Measurements from ENCODE around the gene LRRC2. TPM values are rescaled to one million over a fixed set of nuclear protein-coding genes. Genes with fewer than 3 reads are reported as not detected.

Gene LRRC2
- total RNA-seq, 4 donors from 2014 or later, result 0.59 to 1.5 (median 0.60) TPM; not detected in 1

DNA sequence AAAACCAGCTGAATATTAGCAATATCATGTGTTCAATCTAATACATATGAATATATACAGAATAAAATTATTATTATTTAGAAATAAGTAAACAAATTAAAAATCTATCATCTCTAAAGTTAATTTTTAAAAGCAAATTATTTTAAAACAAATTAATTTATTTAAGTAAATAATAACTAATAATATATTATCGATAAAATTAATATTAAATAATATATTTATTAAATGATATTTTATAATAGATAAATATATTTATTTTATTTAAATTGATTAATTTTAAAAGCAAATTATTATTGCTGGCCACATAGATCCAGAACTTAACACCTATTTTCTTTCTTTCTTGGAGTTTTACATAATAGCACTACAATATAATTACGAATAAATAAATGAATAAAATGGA is 46.1 kb downstream of the LRRC2 start:
- WGBS, 2 donors, result 73 to 97% methylated on average over 2 of the region's 2 CpGs
- H3K4me1 ChIP-seq, result no peaks in the 10 kb centered on the region

DNA sequence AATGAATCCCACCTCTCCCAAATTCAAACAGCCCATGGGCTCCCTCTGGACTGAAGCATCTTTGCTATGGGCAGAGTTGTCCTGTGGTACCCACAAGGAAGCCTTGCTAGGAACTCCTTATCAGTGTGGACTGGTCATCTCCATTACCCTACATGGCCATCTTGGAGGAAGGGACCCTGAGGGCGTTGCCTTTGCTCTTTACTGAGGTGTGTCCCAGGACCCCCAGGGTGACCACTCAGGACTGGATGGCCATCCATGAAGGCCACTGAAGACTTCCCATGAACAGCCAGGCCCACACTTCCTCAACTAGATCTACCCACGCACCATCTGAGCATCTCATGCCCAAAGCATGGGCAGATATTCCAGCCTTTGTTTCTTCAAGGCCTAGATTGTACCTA is 48.3 kb downstream of the LRRC2 start:
- Histone ChIP-seq H3K27ac (no peak overlapping the region), H3K4me3 (no peak overlapping the region), H3K36me3 (no peaks in the 10 kb centered on the region), H3K9me3 (no peaks in the 10 kb centered on the region), H3K27me3 (no peaks in the 10 kb centered on the region), H3K4me1 (no peaks in the 10 kb centered on the region)
- DNase-seq (ENCODE audit: low spot score in 2 of 2), result no peak
- WGBS, 2 donors, result 81 to 88% methylated on average over 2 of the region's 2 CpGs
- TF ChIP-seq POLR2A (IDR thresholded peaks at IDR 0.05) (no peak), EP300 (IDR thresholded peaks at IDR 0.05) (no peak)
- TF ChIP-seq, protein P1, sequence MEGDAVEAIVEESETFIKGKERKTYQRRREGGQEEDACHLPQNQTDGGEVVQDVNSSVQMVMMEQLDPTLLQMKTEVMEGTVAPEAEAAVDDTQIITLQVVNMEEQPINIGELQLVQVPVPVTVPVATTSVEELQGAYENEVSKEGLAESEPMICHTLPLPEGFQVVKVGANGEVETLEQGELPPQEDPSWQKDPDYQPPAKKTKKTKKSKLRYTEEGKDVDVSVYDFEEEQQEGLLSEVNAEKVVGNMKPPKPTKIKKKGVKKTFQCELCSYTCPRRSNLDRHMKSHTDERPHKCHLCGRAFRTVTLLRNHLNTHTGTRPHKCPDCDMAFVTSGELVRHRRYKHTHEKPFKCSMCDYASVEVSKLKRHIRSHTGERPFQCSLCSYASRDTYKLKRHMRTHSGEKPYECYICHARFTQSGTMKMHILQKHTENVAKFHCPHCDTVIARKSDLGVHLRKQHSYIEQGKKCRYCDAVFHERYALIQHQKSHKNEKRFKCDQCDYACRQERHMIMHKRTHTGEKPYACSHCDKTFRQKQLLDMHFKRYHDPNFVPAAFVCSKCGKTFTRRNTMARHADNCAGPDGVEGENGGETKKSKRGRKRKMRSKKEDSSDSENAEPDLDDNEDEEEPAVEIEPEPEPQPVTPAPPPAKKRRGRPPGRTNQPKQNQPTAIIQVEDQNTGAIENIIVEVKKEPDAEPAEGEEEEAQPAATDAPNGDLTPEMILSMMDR (IDR thresholded peaks at IDR 0.05), result no peak

More for the DNA sequence above, 46.1 kb downstream of the LRRC2 start:
- Histone ChIP-seq H3K27ac (no peak overlapping the region), H3K36me3 (no peaks in the 10 kb centered on the region), H3K9me3 (no peaks in the 10 kb centered on the region), H3K4me3 (no peak overlapping the region), H3K27me3 (no peaks in the 10 kb centered on the region)
- no peak for DNase-seq (ENCODE audit: low spot score in 2 of 2)
- TF ChIP-seq POLR2A (IDR thresholded peaks at IDR 0.05), result no peak
- TF ChIP-seq, protein P1 (IDR thresholded peaks at IDR 0.05), result no peak
- no peak for TF ChIP-seq EP300 (IDR thresholded peaks at IDR 0.05)

DNA sequence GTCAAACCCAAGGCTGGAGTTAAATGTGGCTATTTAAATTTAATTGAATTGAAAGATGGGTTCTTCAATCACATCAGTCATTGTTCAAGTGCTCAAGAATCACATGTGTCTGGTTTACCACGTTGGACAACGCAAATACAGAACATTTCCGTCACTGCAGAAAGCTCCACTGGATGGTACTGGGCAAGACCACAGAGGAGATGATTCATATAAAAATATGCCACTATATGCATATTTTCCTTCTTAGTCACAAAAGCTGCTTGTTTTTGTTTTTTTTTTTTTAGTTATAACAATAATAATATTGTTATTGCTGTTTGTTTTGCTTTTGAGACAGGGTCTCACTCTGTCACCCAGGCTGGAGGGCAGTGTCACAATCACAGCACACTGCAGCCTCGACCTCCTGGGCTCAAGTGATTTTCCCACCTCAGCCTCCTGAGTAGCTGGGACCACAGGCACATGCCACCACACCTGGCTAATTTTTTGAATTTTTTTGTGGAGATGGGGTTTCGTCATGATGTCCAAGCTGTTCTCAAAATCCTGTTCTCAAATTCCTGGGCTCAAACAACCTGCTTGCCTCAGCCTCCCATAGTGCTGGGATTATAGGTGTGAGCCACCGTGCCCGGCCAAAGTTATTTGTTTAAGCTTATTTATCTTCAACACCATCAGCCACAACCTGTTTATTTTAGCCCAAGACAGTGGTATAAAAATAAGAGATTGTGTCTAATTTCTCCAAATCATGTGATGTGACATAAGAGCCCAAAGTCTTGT is 48.9 kb downstream of the LRRC2 start:
- no peak for DNase-seq (ENCODE audit: low spot score in 2 of 2)
- Histone ChIP-seq H3K9me3 (no peaks in the 10 kb centered on the region), H3K4me3 (no peak overlapping the region), H3K4me1 (no peaks in the 10 kb centered on the region), H3K27ac (no peak overlapping the region), H3K27me3 (no peaks in the 10 kb centered on the region), H3K36me3 (no peaks in the 10 kb centered on the region)
- TF ChIP-seq POLR2A (IDR thresholded peaks at IDR 0.05) (no peak), EP300 (IDR thresholded peaks at IDR 0.05) (no peak)
- TF ChIP-seq, protein P1 (IDR thresholded peaks at IDR 0.05), result no peak
- WGBS, 2 donors, result 65 to 73% methylated on average over 7 of the region's 7 CpGs

DNA sequence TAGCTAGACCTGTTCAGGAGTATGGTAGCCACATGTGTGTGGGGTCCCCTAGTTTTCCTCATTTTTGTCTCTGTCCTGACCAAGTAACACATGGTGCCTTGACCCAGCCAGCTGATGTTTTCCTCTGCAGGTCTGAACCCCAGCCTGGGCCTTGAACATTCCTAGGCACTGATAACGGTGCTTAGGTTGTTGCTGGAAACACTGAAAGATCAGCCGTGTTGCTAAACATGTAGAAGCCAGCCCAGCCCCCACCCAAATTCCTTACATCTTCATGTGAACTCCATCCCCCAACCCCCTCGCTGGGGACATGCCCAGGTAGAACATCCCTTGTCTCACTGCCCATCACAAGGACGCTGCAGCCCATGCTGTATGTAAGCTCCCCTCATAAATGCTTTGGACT is 49.6 kb downstream of the LRRC2 start:
- Histone ChIP-seq H3K4me1 (no peaks in the 10 kb centered on the region), H3K9me3 (no peaks in the 10 kb centered on the region), H3K27me3 (no peaks in the 10 kb centered on the region), H3K4me3 (no peak overlapping the region), H3K36me3 (no peaks in the 10 kb centered on the region), H3K27ac (no peak overlapping the region)
- no peak for DNase-seq (ENCODE audit: low spot score in 2 of 2)
- 87 to 88% methylated on average over 4 of the region's 4 CpGs for WGBS, 2 donors
- no peak for TF ChIP-seq EP300 (IDR thresholded peaks at IDR 0.05)
- no peak for TF ChIP-seq POLR2A (IDR thresholded peaks at IDR 0.05)
- TF ChIP-seq, protein P1 (IDR thresholded peaks at IDR 0.05), result no peak

DNA sequence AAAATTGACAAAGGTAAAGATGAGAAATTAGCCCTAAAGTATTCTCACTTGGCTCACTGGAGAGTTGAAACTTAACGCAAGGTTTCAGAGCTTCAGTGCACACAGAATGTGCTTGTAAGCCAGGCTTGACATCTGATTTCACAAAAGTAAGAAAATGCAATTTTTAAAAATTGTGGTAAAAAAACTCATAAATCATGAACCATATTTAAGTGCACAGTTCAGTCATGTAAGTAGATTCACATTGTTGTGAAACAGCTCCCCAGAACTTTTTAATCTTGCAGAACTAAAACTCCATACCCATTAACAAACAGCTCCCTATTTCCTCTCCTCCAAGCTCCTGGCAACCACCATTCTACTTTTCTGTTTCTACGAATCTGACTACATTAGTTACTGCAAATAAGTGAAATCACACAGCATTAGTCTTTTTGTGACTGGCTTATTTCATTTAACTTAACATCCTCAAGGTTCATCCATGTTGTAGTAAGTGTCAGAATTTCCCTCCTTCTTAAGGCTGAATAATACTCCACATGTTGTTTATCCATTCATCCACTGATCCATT is 53.8 kb downstream of the LRRC2 start:
- no peaks in the 10 kb centered on the region for H3K36me3 ChIP-seq
- no peaks in the 10 kb centered on the region for H3K9me3 ChIP-seq
- TF ChIP-seq, protein P1 (IDR thresholded peaks at IDR 0.05), result no peak
- no peak for TF ChIP-seq EP300 (IDR thresholded peaks at IDR 0.05)
- no peak for TF ChIP-seq POLR2A (IDR thresholded peaks at IDR 0.05)
- no peak overlapping the region for H3K4me3 ChIP-seq
- WGBS, 2 donors, result 73 to 76% methylated on average over 2 of the region's 2 CpGs
- H3K27me3 ChIP-seq, result peaks cover 0 to 1% of the 10 kb centered on the region in 2 donors
- no peaks in the 10 kb centered on the region for H3K4me1 ChIP-seq
- H3K27ac ChIP-seq, result no peak overlapping the region
- no peak for DNase-seq (ENCODE audit: low spot score in 2 of 2)

Measured in tibial nerve (tissue), 4 donors.